ENCODE results near the gene CDC25B.

The CDC25B gene

DNA sequence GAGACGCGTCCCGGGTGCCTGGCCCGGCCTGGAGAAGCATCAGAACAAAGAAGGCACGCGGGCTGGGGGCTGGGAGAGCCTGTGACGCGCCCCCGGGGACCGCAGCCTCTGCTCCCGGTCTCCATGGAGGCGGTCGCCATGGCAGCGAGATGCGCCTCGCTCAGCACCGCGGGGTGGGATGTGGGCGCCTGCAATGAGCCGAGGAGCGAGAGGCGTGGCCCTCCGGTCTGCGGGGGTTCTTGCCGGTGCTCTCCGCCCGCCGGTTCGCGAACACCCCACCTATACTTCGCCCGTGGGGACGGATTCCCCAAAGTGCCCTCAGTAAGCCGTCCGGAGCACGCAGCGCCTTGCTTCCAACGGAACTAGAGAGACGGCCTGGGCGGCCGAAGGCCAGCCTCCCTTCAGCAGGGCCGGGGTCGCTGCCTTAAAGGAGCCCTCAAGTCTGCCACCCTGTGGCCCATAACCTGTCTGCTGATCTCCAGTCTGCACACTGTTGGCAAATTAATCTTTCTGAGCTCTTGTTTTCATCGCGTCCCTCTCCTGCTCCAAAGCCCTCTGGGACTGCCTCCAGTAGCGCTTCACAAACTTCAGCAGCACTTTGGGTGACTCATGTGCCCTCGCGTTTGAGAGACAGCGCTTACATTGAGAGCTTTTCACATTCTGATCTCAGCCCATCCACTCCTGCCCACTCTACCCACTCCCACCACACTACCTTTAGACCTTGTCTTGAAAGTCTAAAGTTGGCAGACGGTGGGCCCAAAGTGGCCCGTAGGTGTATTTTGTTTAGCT is 27.6 kb upstream of the CDC25B start:
- Mint-ChIP-seq H3K9me3 (no peaks in the 10 kb centered on the region), H3K27ac (peak overlapping the region; percentile 93), H3K4me3 (peak overlapping the region; percentile 85), H3K4me1 (peaks cover 30% of the 10 kb centered on the region), H3K27me3 (peaks cover 20% of the 10 kb centered on the region), H3K36me3 (no peaks in the 10 kb centered on the region)
- CTCF ChIA-PET, result interaction anchor here (0.7 to 3.5 kb wide), 17 partner anchors 9 to 205 kb away, joined by 3 to 30 read pairs (median 5); partner anchors contain the start of genes AP5S1 and CENPB
- peak; percentile 89 for DNase-seq

DNA sequence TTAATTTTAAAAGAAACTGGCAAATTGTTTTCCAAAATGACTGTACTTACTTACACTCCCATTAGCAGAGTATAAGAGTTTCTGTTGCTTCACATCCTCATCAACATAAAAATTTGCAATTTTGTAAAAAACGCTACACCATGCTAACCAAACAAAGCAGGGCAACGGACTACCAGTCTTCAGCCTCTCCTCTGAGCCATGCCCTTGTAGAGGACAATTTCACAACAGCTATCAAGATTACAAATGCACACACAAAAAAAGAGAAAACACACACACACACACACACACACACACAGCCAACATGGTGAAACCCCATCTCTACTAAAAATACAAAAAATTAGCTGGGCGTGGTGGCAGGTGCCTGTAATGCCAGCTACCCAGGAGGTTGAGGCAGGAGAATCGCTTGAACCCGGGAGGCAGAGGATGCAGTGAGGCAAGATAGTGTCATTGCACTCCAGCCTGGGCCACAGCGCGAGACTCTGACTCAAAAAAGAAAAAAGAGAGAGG is 24.5 kb upstream of the CDC25B start:
- peaks cover 36% of the 10 kb centered on the region for H3K27me3 Mint-ChIP-seq
- no peak overlapping the region for H3K27ac Mint-ChIP-seq
- no peak for DNase-seq
- no peak overlapping the region for H3K4me3 Mint-ChIP-seq
- H3K36me3 Mint-ChIP-seq, result no peaks in the 10 kb centered on the region
- CTCF ChIA-PET, result interaction anchor here (0.9 to 1.1 kb wide), 2 partner anchors 13 to 18 kb away, joined by 3 read pairs; no protein-coding TSS in a partner anchor
- H3K4me1 Mint-ChIP-seq, result peaks cover 16% of the 10 kb centered on the region
- H3K9me3 Mint-ChIP-seq, result no peaks in the 10 kb centered on the region

DNA sequence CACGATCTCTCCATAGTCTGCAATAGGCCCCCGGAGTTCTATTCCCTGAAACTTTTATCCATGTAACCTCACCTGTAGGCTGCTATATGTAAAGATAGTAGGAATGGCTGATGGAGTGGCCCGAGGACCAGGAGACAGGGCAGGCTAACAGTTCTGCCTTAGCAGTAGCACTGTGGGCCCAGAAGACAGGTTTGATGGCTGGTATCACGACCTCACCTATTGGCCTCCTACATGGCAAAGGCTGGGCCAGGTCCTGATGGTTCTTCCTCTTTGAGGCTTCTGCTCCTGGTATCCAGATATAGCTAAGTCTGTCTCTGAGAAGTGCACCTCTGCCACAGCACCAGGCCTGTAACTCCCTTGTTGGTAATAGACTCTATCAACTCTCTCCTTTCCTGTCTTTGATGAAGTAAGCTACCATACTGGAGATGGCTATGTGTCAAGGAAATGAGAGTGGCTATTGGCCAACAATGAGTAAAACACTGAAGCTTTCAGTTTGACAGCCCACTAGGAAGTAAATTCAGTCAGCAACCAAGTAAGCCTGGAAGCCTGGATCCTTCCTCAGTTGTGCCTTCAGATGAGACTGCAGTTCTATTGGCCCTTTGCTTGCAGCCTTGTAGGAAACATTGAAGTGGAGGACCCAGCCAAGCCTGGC is 20.5 kb upstream of the CDC25B start:
- Mint-ChIP-seq H3K9me3 (no peaks in the 10 kb centered on the region), H3K27ac (no peak overlapping the region), H3K36me3 (peaks cover 3% of the 10 kb centered on the region), H3K4me1 (peaks cover 22% of the 10 kb centered on the region), H3K27me3 (peaks cover 70% of the 10 kb centered on the region), H3K4me3 (no peak overlapping the region)
- DNase-seq, result no peak
- CTCF ChIA-PET, result interaction anchor here (0.9 kb wide), 1 partner anchor 27 kb away, joined by 3 read pairs; no protein-coding TSS in a partner anchor

DNA sequence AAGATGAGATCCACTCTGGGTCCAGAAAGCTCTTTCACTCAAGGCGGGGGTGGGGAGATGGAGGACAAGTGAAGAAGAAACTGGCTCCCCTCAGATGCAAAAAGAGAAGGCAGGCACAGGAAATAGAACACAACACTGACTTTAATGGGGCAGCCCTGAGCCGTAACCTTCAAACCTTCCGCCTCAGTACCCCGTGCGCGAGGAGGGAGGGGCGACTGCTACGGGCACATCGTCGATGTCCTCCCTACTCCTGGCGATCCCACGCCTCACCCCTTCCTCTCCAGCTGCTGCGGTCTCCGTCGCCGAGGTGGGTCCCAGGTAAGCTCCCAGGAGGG is 18.8 kb upstream of the CDC25B start:
- Mint-ChIP-seq H3K4me1 (peaks cover 37% of the 10 kb centered on the region), H3K9me3 (no peaks in the 10 kb centered on the region), H3K27ac (no peak overlapping the region), H3K27me3 (peaks cover 76% of the 10 kb centered on the region), H3K36me3 (peaks cover 3% of the 10 kb centered on the region), H3K4me3 (peak overlapping the region; percentile 67)
- no peak for DNase-seq
- CTCF ChIA-PET, result interaction anchor here (1.0 to 1.2 kb wide), 2 partner anchors 8 to 24 kb away, joined by 3 read pairs; no protein-coding TSS in a partner anchor

DNA sequence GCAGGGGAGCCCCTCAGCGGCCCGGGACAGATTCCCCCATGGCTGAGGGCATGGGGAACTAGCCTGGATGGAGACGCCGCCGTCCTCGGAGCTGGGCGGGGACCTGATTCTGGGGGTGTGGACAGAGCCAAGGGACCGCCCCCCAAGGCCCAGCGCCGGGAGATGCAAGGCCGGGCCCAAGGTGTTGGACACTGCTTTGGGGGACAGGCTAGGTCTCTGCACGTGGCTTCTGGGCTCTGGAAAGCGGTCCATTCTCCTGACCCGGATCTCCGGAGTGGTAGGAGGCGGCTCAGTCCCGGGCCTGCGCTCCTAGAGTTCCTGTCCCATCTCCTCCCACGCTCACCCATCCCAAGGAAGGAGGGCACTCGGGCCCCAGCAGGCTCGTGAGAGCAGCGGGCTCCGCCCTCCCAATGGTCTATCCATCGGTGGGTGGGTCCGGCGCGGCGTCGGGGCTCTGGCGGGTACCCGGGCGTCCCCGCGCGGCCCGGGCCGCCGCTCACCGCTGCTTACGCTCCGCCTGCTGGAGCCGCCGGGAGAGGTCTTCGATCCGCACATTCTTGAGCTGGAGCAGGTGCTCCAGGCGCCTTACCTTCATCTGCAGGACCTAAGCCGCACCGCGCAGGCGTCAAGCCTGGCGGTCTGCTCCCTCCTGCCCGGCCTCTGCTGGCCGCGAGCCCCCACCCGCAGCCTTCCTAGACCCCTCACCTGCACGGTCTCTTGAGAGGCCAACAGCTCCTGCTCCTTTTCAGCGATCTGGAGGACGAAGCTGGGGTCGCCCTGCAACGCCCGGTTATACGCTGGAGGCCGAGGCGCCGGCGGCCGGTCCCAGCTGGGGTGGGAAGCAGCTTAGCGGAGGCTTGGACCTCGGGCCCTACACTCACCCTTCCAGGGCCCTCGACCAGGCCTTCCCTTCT is 18.1 kb upstream of the CDC25B start:
- peaks cover 5% of the 10 kb centered on the region for H3K36me3 Mint-ChIP-seq
- H3K4me1 Mint-ChIP-seq, result peaks cover 43% of the 10 kb centered on the region
- H3K27me3 Mint-ChIP-seq, result peaks cover 69% of the 10 kb centered on the region
- CTCF ChIA-PET, result interaction anchor here (1.0 to 2.0 kb wide), 4 partner anchors 9 to 27 kb away, joined by 3 to 10 read pairs (median 4); partner anchors contain the start of gene ADISSP
- no peaks in the 10 kb centered on the region for H3K9me3 Mint-ChIP-seq
- H3K27ac Mint-ChIP-seq, result no peak overlapping the region
- DNase-seq, result peak; percentile 53
- H3K4me3 Mint-ChIP-seq, result peak overlapping the region; percentile 67

DNA sequence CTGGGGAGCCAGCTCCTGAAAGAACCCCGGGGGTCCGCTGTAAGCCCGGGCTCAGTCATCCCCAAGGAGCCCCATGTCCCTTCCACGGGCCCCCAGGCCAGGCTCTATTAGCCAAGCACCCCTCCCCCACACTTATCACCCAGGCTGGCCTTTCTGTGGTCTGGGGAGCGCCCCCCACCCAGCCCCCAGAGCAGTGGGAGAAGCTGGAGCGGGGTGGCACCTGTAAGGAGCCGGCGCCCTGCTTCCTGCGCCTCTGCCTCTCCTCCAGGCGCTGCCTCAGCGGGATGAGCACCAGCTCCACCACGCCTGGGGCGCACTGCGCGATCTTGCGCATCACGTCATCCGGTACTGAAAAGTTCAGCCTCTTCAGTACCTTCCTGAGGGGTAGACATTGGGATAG is 17.1 kb upstream of the CDC25B start:
- no peak for DNase-seq
- Mint-ChIP-seq H3K36me3 (peaks cover 10% of the 10 kb centered on the region), H3K4me3 (no peak overlapping the region), H3K27ac (no peak overlapping the region), H3K4me1 (peaks cover 51% of the 10 kb centered on the region), H3K9me3 (no peaks in the 10 kb centered on the region), H3K27me3 (peaks cover 69% of the 10 kb centered on the region)
- CTCF ChIA-PET, result interaction anchor here (1.2 to 2.0 kb wide), 3 partner anchors 11 to 28 kb away, joined by 3 to 10 read pairs (median 4); partner anchors contain the start of gene ADISSP

DNA sequence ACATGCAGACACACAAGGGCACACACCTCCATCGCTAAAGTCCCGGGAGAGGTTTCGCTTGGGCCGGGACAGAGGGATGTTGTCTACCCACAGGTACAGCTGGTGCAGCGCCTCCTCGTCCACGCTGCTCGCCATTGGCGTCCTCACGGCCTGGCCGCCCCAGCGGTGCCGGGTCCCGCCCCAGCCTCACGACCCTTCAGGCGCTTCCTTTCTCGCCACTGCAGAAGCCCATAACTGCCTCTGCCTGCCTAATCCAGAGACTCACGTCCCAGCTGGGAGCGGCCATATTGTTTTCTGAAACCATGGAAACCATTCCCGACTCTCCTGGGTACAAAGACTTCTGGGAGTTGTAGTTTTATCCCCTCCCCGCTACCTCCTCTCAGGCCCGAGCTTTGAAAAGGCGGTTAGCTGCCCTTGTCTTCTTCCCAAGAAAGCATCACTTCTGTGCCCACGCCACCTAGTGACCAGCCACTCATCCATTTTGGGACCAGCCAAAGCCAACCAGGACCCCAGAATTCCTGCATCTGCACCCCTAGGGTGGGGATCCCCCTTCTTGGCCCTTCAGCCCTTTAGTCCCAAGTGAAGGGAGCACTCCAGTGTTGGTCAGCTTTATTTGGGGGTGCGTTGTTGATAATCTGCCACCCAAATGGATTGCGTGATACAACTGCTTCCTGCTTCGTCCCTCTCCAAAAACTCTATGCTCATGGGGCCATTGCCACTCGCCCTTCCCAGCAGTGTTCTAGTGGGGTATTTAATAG is 14.8 kb upstream of the CDC25B start, which contains the start of gene SPEF1:
Gene SPEF1 (minus strand): TSS at position 296 of the 758 bp plus-strand sequence. CDS start 161 bp downstream, at position 135.
- peak within 1 kb of the TSS; percentile 59 for H3K4me3 Mint-ChIP-seq
- H3K27ac Mint-ChIP-seq, result no peak within 1 kb of the TSS
- peaks cover 66% of the 10 kb centered on the region for H3K4me1 Mint-ChIP-seq
- peak; percentile 68 for DNase-seq
- CTCF ChIA-PET, result interaction anchor here (0.9 to 1.7 kb wide), 5 partner anchors 14 to 39 kb away, joined by 3 to 5 read pairs (median 3); partner anchors contain the start of genes ADISSP and AP5S1
- H3K27me3 Mint-ChIP-seq, result peaks cover 59% of the 10 kb centered on the region
- no peaks in the 10 kb centered on the region for H3K9me3 Mint-ChIP-seq
- peaks cover 20% of the 10 kb centered on the region for H3K36me3 Mint-ChIP-seq

DNA sequence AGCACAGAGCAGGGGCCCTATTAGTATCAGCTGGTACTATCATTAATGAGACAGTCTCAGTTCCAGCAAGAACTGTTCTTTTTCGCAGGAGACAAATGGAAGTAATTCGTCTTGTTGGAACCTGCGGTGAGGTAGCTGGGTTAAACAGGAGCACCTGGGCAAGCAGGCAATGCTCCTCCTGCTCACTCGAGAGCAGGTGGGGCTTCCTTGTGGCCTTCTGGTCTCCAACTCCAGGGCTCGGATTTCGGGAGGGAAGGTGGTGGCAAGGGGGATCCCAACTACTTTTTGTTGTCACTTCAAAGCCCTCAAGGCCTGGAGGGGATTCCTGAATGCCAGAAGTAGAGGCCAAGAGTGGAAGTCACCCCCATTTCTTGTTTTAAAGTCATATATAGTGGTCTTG is 13.5 kb upstream of the CDC25B start:
- Mint-ChIP-seq H3K36me3 (peaks cover 17% of the 10 kb centered on the region), H3K4me1 (peaks cover 63% of the 10 kb centered on the region), H3K9me3 (no peaks in the 10 kb centered on the region), H3K27ac (no peak overlapping the region), H3K4me3 (no peak overlapping the region), H3K27me3 (peaks cover 48% of the 10 kb centered on the region)
- no peak for DNase-seq
- CTCF ChIA-PET, result no interaction called here

DNA sequence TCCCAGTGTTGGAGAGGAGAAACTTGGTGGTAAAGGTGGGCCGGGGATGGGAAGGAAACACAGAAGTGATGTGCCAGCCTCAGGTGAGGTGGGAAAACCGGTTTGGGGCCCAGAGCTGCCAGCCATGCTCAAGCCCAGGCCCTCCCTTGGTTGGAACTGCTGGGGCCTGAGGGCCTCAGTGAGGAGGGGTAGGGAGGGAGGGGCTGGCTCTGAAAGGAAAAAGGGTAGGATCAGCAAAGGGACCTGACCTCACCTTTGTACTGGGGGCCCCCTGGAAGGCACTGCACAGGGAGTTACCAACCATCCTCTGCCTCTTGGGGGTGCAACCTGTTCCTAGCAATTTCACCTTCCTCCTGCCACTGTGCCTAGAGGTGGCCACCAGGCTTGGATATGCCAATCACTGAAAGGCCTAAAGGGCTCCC is 13.0 kb upstream of the CDC25B start:
- Mint-ChIP-seq H3K36me3 (peaks cover 17% of the 10 kb centered on the region), H3K4me3 (no peak overlapping the region), H3K9me3 (no peaks in the 10 kb centered on the region), H3K27ac (no peak overlapping the region), H3K4me1 (peaks cover 65% of the 10 kb centered on the region), H3K27me3 (peaks cover 43% of the 10 kb centered on the region)
- no peak for DNase-seq
- CTCF ChIA-PET, result no interaction called here

DNA sequence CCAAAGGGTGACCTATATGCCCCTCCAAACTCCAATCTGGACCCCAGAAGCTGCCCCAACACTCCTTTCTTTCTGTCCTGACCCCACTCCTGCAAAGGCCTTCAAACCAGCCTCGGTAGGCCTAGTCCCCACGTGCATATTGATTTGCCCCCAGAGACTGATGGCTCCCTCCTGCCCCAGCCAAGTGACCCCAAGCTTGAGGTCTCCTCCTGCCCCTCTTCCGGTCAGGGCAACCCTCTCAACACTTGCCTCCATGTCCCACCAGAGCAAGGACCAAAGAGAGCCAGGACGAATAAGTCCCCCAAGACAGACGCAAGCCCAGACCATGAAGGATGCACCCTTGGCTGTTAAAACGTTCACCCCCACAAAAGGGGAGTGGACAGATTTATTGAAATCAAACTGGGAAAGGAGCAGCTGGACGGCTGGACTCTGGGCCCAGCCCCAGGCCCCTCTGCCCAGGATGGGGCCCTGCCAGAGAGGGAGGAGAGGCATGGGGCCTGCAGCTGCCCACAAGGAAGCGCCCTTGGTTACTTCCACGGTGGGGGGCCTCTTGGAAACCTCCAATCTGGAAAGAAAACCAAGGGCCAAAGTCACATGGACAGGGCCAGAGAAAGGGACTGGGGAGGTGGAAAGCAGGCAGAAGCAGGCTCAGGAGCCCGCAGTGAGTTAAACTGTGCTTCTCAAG is 12.5 kb upstream of the CDC25B start:
- CTCF ChIA-PET, result no interaction called here
- no peak for DNase-seq
- H3K9me3 Mint-ChIP-seq, result no peaks in the 10 kb centered on the region
- peaks cover 37% of the 10 kb centered on the region for H3K27me3 Mint-ChIP-seq
- no peak overlapping the region for H3K4me3 Mint-ChIP-seq
- no peak overlapping the region for H3K27ac Mint-ChIP-seq
- peaks cover 17% of the 10 kb centered on the region for H3K36me3 Mint-ChIP-seq
- peaks cover 69% of the 10 kb centered on the region for H3K4me1 Mint-ChIP-seq

DNA sequence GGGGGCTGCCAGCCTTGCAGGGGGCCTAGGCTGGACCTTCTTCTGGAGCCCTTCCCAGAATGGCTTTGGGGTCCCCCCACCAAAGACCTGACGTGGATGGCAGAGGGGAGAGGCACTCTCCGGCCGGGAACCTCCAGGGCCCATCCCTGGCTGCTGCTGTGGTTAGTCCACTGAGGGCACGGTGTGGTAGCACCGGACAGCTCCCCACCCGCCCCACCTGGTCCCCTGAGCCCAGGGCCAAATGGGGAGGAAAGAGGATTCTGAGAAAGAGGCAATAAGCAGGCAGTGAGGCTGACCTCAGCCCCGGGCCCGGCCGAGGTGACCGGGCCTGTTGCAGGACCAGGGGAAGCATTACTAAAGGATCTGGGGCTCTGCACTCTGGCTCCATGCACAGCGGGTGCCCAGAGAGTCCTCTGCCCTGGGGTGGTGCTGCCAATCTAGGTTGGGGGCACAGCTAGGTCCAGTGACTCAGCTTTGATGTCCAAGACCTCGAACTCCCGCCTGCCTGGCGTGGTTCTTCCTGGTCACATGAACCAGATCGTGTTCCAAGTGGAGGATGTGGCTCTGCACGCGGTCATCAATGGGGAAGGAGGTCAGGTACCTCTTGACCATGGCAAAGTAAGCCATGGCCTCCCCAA is 11.8 kb upstream of the CDC25B start:
- Mint-ChIP-seq H3K4me3 (peak overlapping the region; percentile 47), H3K27me3 (peaks cover 30% of the 10 kb centered on the region), H3K36me3 (peaks cover 17% of the 10 kb centered on the region), H3K9me3 (no peaks in the 10 kb centered on the region), H3K4me1 (peaks cover 71% of the 10 kb centered on the region), H3K27ac (peak overlapping the region; percentile 43)
- no peak for DNase-seq
- CTCF ChIA-PET, result interaction anchor here (5.1 kb wide), 1 partner anchor 71 kb away, joined by 49 read pairs; no protein-coding TSS in a partner anchor

DNA sequence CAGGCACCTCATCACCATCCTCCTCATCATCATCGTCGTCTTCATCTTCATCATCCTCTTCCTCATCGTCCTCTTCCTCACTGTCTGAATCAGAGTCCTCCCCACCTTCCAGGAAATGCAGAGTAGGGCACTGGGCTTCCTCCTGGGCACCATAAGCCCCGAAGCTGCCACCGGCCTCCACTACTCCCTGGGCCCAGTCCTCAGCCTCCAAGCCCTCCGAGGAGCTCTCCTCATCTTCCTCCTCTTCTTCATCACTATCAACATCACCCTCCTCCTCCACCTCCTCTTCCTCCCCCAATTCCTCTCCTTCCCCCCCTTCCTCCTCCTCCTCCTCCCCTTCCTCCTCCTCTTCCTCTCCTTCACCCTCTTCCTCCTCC is 11.3 kb upstream of the CDC25B start:
- H3K9me3 Mint-ChIP-seq, result no peaks in the 10 kb centered on the region

More for the DNA sequence above, 11.3 kb upstream of the CDC25B start:
- Mint-ChIP-seq H3K27ac (peak overlapping the region; percentile 65), H3K4me1 (peaks cover 67% of the 10 kb centered on the region), H3K36me3 (peaks cover 17% of the 10 kb centered on the region), H3K27me3 (peaks cover 25% of the 10 kb centered on the region), H3K4me3 (peak overlapping the region; percentile 47)
- no peak for DNase-seq
- CTCF ChIA-PET, result interaction anchor here (1.7 to 5.1 kb wide), 2 partner anchors 31 to 71 kb away, joined by 6 to 49 read pairs; no protein-coding TSS in a partner anchor
